ENCODE data around the gene GLDN.

Gene GLDN

DNA sequence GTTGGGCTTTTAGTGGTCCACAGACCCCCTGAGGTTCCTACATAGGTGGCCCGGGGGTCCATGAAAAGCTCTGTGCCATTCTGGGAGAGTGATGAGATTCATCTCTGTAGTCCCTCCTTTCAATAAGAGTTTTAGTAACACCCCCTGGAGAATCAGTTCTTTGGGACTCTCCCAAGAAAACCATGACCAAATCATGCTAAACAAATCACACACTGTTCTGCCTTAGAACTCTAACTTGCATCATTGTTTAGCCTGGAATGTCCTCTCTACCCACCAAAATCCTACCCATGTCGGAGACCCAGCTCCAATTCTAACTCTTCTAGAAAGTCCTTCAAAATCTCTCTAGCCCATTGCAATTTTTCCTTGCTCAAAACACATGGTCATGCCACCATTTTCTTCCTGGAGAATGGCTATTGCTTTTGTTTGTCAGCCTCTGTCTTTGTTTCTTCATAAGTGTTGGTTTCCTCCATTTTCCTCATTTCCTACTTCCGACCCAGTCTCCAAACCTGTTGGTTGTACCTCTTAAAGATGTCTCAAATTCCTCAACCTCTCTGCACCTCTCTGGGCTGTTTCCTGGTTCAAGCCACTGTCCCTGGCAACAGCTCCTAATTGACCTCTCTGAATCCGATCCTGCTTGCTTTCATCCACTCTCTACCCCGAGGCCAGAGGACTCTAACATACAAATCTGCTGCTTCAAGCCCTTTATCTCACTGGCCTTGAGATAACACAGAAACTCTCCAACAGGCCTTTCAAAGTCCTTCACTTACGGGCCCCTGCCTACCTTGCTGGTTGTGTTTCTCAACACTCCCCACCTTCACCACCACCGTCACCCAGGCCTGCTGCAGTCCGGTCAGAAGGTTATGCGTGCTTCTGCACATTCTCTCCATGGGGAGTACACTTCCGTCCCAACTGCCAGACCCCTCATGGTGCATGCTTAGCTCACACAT lies 26.8 kb upstream of the GLDN start:
- H3K4me3 Mint-ChIP-seq, result no peak overlapping the region
- no peaks in the 10 kb centered on the region for H3K4me1 Mint-ChIP-seq (ENCODE audit: low read depth)
- H3K9me3 Mint-ChIP-seq, result no peaks in the 10 kb centered on the region
- peaks cover 2% of the 10 kb centered on the region for H3K27me3 Mint-ChIP-seq (ENCODE audit: low read depth)
- no peaks in the 10 kb centered on the region for H3K36me3 Mint-ChIP-seq (ENCODE audit: low read depth)
- no peak for DNase-seq (ENCODE audit: low spot score)
- H3K27ac Mint-ChIP-seq, result no peak overlapping the region

DNA sequence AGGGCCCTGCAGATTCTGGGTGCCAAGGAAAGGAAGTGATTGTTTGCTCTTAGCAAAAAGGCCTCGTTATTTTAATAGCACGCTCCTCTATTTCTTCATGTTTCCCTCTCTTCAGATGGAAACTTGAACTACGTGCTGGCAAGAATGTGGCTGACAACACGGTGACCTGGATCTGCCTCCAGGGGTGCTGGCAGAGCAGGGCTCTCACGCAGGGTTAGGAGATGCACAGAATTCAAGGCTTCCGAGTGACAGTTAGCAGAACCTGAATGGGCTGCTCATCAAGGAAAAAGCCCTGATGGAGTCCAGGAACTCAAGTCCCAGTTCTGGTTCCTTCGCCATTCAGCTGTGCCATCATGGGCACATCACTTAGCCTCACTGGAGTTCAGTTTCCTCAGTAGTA lies 25.7 kb upstream of the GLDN start:
- H3K27ac Mint-ChIP-seq, result no peak overlapping the region
- DNase-seq (ENCODE audit: low spot score), result no peak
- peaks cover 3% of the 10 kb centered on the region for H3K27me3 Mint-ChIP-seq (ENCODE audit: low read depth)
- H3K36me3 Mint-ChIP-seq (ENCODE audit: low read depth), result no peaks in the 10 kb centered on the region
- no peaks in the 10 kb centered on the region for H3K4me1 Mint-ChIP-seq (ENCODE audit: low read depth)
- no peak overlapping the region for H3K4me3 Mint-ChIP-seq
- no peaks in the 10 kb centered on the region for H3K9me3 Mint-ChIP-seq

DNA sequence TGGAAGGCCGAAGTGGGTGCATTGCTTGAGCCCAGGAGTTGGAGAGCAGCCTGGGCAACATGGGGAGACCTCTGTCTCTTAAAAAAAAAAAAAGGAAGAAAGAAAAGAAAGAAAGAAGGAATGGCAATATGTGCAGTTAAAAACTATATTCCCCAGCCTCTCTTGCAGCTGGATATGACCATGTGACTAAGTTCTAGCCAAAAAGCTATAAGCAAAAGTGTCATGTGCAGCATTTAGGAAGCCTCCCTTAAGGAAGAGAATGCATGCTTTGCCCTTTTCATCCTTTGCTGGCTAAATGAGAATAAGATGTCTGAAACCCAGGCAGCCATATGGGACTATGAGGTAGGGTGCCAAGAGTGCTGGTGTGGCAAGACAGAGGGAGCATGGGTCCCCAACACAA lies 24.8 kb upstream of the GLDN start:
- no peak for DNase-seq (ENCODE audit: low spot score)
- Mint-ChIP-seq H3K9me3 (no peaks in the 10 kb centered on the region), H3K4me3 (no peak overlapping the region), H3K27me3 (ENCODE audit: low read depth) (peaks cover 3% of the 10 kb centered on the region), H3K36me3 (ENCODE audit: low read depth) (no peaks in the 10 kb centered on the region), H3K4me1 (ENCODE audit: low read depth) (no peaks in the 10 kb centered on the region), H3K27ac (no peak overlapping the region)

DNA sequence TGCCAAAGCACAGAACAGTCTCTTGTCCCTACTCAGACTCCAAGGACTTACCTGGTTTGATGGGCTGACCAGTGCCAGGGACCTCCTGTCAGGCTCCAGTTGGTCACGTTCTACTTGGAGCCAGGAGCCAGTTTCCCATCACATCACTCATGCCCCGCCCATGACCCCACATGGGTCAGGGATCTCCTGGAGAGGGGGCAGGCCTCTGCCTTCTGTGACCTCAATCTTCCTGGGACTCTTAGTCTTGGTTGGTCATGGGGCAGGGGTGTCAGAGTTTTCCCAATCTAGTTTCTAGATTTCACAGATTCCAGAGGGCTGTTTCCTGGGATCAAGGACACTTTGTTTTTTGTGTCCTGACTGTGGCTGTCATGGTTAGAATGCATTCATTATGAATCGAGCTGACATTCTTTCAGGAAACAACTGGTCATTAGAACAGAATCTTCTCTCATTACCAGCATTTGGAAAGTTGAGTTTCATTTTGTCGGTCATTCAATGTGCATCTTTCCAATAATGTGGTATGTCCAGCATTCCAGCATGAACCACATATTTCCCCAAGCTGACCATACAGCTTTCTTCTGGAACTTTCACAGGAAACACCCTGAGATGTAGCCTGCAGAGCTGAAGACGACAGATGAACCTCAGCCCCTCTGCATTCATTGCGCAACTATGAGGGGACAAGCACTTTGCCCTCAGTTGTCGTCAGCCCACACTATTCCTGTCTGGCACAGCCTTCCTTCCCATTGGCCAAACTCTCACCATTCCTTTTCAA lies 22.9 kb upstream of the GLDN start:
- no peaks in the 10 kb centered on the region for H3K9me3 Mint-ChIP-seq
- H3K4me1 Mint-ChIP-seq (ENCODE audit: low read depth), result no peaks in the 10 kb centered on the region
- peaks cover 3% of the 10 kb centered on the region for H3K27me3 Mint-ChIP-seq (ENCODE audit: low read depth)
- H3K36me3 Mint-ChIP-seq (ENCODE audit: low read depth), result no peaks in the 10 kb centered on the region
- H3K4me3 Mint-ChIP-seq, result no peak overlapping the region
- no peak for DNase-seq (ENCODE audit: low spot score)
- H3K27ac Mint-ChIP-seq, result no peak overlapping the region

- Mint-ChIP-seq H3K27me3 (ENCODE audit: low read depth) (peaks cover 3% of the 10 kb centered on the region), H3K36me3 (ENCODE audit: low read depth) (no peaks in the 10 kb centered on the region), H3K4me1 (ENCODE audit: low read depth) (no peaks in the 10 kb centered on the region), H3K27ac (no peak overlapping the region), H3K9me3 (no peaks in the 10 kb centered on the region), H3K4me3 (no peak overlapping the region)
- no peak for DNase-seq (ENCODE audit: low spot score)
Measured at GRCh38 chr15:51319539-51319938, 21.9 kb upstream of the GLDN start.

GRCh38 chr15:51320843-51321242 lies 20.6 kb upstream of the GLDN start:
- no peaks in the 10 kb centered on the region for H3K4me1 Mint-ChIP-seq (ENCODE audit: low read depth)
- no peak overlapping the region for H3K4me3 Mint-ChIP-seq
- H3K27ac Mint-ChIP-seq, result no peak overlapping the region

GRCh38 chr15:51321316-51321715 lies 20.1 kb upstream of the GLDN start:
- H3K27ac Mint-ChIP-seq, result no peak overlapping the region
- peaks cover 7% of the 10 kb centered on the region for H3K27me3 Mint-ChIP-seq (ENCODE audit: low read depth)
- H3K36me3 Mint-ChIP-seq (ENCODE audit: low read depth), result no peaks in the 10 kb centered on the region
- no peak overlapping the region for H3K4me3 Mint-ChIP-seq
- H3K4me1 Mint-ChIP-seq (ENCODE audit: low read depth), result no peaks in the 10 kb centered on the region
- no peak for DNase-seq (ENCODE audit: low spot score)
- H3K9me3 Mint-ChIP-seq, result no peaks in the 10 kb centered on the region

More at GRCh38 chr15:51320843-51321242, 20.6 kb upstream of the GLDN start:
- Mint-ChIP-seq H3K36me3 (ENCODE audit: low read depth) (no peaks in the 10 kb centered on the region), H3K27me3 (ENCODE audit: low read depth) (peaks cover 4% of the 10 kb centered on the region), H3K9me3 (no peaks in the 10 kb centered on the region)
- DNase-seq (ENCODE audit: low spot score), result no peak

- Mint-ChIP-seq H3K36me3 (ENCODE audit: low read depth) (no peaks in the 10 kb centered on the region), H3K27ac (no peak overlapping the region), H3K9me3 (no peaks in the 10 kb centered on the region), H3K4me1 (ENCODE audit: low read depth) (no peaks in the 10 kb centered on the region), H3K4me3 (no peak overlapping the region), H3K27me3 (ENCODE audit: low read depth) (peaks cover 7% of the 10 kb centered on the region)
- no peak for DNase-seq (ENCODE audit: low spot score)
Measured at GRCh38 chr15:51322621-51323296, 18.7 kb upstream of the GLDN start.

GRCh38 chr15:51323749-51324148 lies 17.7 kb upstream of the GLDN start:
- no peak for DNase-seq (ENCODE audit: low spot score)
- no peaks in the 10 kb centered on the region for H3K36me3 Mint-ChIP-seq (ENCODE audit: low read depth)
- H3K9me3 Mint-ChIP-seq, result no peaks in the 10 kb centered on the region
- H3K4me3 Mint-ChIP-seq, result no peak overlapping the region
- peaks cover 7% of the 10 kb centered on the region for H3K27me3 Mint-ChIP-seq (ENCODE audit: low read depth)
- H3K4me1 Mint-ChIP-seq (ENCODE audit: low read depth), result no peaks in the 10 kb centered on the region
- H3K27ac Mint-ChIP-seq, result no peak overlapping the region

DNA sequence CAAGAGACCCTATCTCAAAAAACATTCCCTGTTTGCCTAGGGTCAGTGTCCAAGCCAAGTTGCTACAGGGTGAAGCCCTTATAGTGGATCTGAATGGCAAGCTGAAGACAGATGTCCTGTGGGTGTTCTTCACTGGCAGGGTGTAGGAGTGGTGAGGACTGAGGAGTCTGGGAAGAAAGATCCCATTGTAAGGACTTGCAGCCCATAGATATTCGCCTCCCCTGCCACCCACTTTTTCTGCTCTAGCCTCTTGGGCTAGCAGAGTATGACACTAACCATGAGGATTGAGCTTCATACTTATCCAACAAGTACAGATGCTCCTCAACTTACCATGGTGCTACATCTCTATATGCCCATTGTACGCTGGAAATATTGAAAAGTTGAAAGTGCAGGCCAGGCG lies 16.3 kb upstream of the GLDN start:
- H3K4me3 Mint-ChIP-seq, result no peak overlapping the region
- H3K27me3 Mint-ChIP-seq (ENCODE audit: low read depth), result peaks cover 4% of the 10 kb centered on the region
- H3K27ac Mint-ChIP-seq, result no peak overlapping the region
- no peaks in the 10 kb centered on the region for H3K4me1 Mint-ChIP-seq (ENCODE audit: low read depth)
- H3K9me3 Mint-ChIP-seq, result no peaks in the 10 kb centered on the region
- no peak for DNase-seq (ENCODE audit: low spot score)
- no peaks in the 10 kb centered on the region for H3K36me3 Mint-ChIP-seq (ENCODE audit: low read depth)

DNA sequence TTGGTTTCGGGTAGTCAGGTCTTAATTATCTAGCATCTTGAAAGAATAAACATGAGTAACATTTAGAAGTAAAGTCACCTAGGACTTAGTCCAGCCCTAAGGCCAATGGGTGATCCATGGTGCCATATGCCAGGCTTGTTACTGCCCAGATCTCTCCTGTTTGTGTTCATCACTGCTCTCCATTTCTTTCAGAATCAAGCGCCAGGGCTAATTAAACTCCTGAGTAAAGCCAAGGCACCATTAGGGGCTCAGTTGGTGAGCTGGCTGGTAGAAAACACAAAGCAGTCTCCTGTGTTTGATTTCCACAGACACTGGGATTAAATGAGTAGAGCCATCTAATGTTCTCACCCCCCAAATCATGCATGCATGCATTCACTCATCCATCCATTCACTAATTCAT lies 14.4 kb upstream of the GLDN start:
- H3K27me3 Mint-ChIP-seq (ENCODE audit: low read depth), result peaks cover 4% of the 10 kb centered on the region
- H3K36me3 Mint-ChIP-seq (ENCODE audit: low read depth), result no peaks in the 10 kb centered on the region
- H3K4me1 Mint-ChIP-seq (ENCODE audit: low read depth), result no peaks in the 10 kb centered on the region
- DNase-seq (ENCODE audit: low spot score), result no peak
- no peaks in the 10 kb centered on the region for H3K9me3 Mint-ChIP-seq
- no peak overlapping the region for H3K27ac Mint-ChIP-seq
- H3K4me3 Mint-ChIP-seq, result no peak overlapping the region

DNA sequence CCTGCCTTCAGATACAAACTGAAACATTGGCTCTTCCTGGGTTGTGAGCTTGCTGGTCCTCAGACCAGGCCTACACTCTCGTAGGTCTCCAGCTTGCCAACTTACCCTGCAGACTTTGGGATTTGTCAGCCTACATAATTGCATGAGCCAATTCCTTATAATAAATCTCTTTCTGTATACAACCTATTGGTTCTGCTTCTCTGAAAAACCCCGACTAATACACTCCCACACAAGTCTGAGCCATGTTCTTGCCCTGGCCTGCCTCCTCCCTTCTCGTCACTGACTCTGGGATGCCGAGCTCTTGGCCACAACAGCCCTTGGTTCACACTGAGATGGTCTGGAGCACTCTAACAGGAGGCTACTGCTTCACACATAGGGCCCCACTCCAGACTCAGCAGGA lies 12.5 kb upstream of the GLDN start:
- Mint-ChIP-seq H3K9me3 (no peaks in the 10 kb centered on the region), H3K4me1 (ENCODE audit: low read depth) (no peaks in the 10 kb centered on the region), H3K4me3 (no peak overlapping the region), H3K27me3 (ENCODE audit: low read depth) (peaks cover 4% of the 10 kb centered on the region), H3K36me3 (ENCODE audit: low read depth) (no peaks in the 10 kb centered on the region), H3K27ac (no peak overlapping the region)
- DNase-seq (ENCODE audit: low spot score), result no peak

GRCh38 chr15:51331141-51331540 lies 10.3 kb upstream of the GLDN start:
- DNase-seq (ENCODE audit: low spot score), result no peak
- Mint-ChIP-seq H3K4me3 (no peak overlapping the region), H3K4me1 (ENCODE audit: low read depth) (no peaks in the 10 kb centered on the region), H3K9me3 (no peaks in the 10 kb centered on the region), H3K36me3 (ENCODE audit: low read depth) (no peaks in the 10 kb centered on the region), H3K27me3 (ENCODE audit: low read depth) (peaks cover 2% of the 10 kb centered on the region), H3K27ac (no peak overlapping the region)

Measured in T-helper 2 cell treated with Interferon-gamma antibody and Interleukin-4, amounts not matched to agents 5 μg/mL and 100 μg/mL, for 36 hours (primary cell).